PC-3 (cell line): Measurements from ENCODE around the gene PTPRN2. TPM values are rescaled to one million over a fixed set of nuclear protein-coding genes. Genes with fewer than 3 reads are reported as not detected.

Experiments used
- ATAC-seq: fragments of 200-7000 bp; cut with Tn5 transposase; 2 replicates; pipeline ENCODE4 v1.9.1; 2020; ENCODE audit warnings: mild to moderate bottlenecking, moderate library complexity
- BruUV-seq: library from RNA; stranded (reverse); fragments of 400-500 nt; replicated peaks from 2 replicates; lab custom pipeline; 2021; lab: Mats Ljungman, UMichigan
- CTCF ChIA-PET: fragments of 300-600 bp; sonication (Branson Sonifier 250); formaldehyde crosslinking; loops from one replicate; lab custom pipeline; 2022; ENCODE audit warnings: antibody characterized with exemption; lab: Charles Lee
- POLR2A ChIA-PET: fragments of 300-600 bp; sonication (Branson Sonifier 250); formaldehyde crosslinking; loops from one replicate; lab custom pipeline; 2022; ENCODE audit warnings: antibody characterized with exemption; ENCODE audit not compliant: unreplicated experiment; lab: Charles Lee
- DNase-seq: peaks from one replicate; pipeline ENCODE4 v3.0.0-alpha.2; 2015
- H2AFZ ChIP-seq: fragments of 300-600 bp; sonication (generic); 2 replicates; pipeline ENCODE4 v1.6.0; 2016; ENCODE audit warnings: antibody characterized with exemption, low read length
- H3F3A ChIP-seq: fragments of 300-600 bp; sonication (generic); one replicate; pipeline ENCODE4 v1.6.0; 2017; ENCODE audit warnings: antibody characterized with exemption, low read length, control low read depth, mild to moderate bottlenecking; ENCODE audit not compliant: unreplicated experiment
- H3K27ac ChIP-seq: fragments of 300-600 bp; sonication (generic); 2 replicates; pipeline ENCODE4 v1.5.1; 2016; ENCODE audit warnings: mild to moderate bottlenecking, low read length
- H3K27me3 ChIP-seq: fragments of 300-600 bp; sonication (generic); 2 replicates; pipeline ENCODE4 v1.6.1; 2016; ENCODE audit warnings: low read length, mixed read lengths
- H3K36me3 ChIP-seq: fragments of 300-600 bp; sonication (generic); 2 replicates; pipeline ENCODE4 v1.6.1; 2016; ENCODE audit warnings: low read depth, mixed run types, low read length, mixed read lengths
- H3K4me1 ChIP-seq: fragments of 300-600 bp; sonication (generic); 2 replicates; pipeline ENCODE4 v1.5.1; 2016; ENCODE audit warnings: low read length; ENCODE audit not compliant: insufficient read depth
- H3K4me2 ChIP-seq: fragments of 300-600 bp; sonication (generic); 2 replicates; pipeline ENCODE4 v1.6.0; 2016; ENCODE audit warnings: low read length
- H3K4me3 ChIP-seq: fragments of 300-600 bp; sonication (generic); 2 replicates; pipeline ENCODE4 v1.5.1; 2016; ENCODE audit warnings: mild to moderate bottlenecking, low read length, mixed read lengths
- H3K79me2 ChIP-seq: fragments of 300-600 bp; sonication (generic); 2 replicates; pipeline ENCODE4 v1.6.1; 2017; ENCODE audit warnings: low read length, mixed read lengths
- H3K9ac ChIP-seq: fragments of 300-600 bp; sonication (generic); 2 replicates; pipeline ENCODE4 v1.6.0; 2016; ENCODE audit warnings: mild to moderate bottlenecking, low read length
- H3K9me2 ChIP-seq: fragments of 300-600 bp; sonication (generic); replicated peaks from 2 replicates; pipeline ENCODE4 v1.6.1; 2016; ENCODE audit warnings: mixed run types, low read length, mixed read lengths
- H3K9me3 ChIP-seq: fragments of 300-600 bp; sonication (generic); 2 replicates; pipeline ENCODE4 v1.6.1; 2016; ENCODE audit warnings: low read length, mixed read lengths
- H4K20me1 ChIP-seq: fragments of 300-600 bp; sonication (generic); 2 replicates; pipeline ENCODE4 v1.6.1; 2016; ENCODE audit warnings: low read length, mixed read lengths
- CTCF ChIP-seq: fragments of 300-600 bp; sonication (generic); conservative IDR thresholded peaks from 2 replicates; pipeline ENCODE4 v1.5.1; 2017; ENCODE audit warnings: antibody characterized with exemption, low read depth, mild to moderate bottlenecking, low read length
- EZH2 ChIP-seq: fragments of 300-600 bp; sonication (generic); IDR thresholded peaks from one replicate; pipeline ENCODE4 v1.6.1; 2017; ENCODE audit warnings: antibody characterized with exemption, mild to moderate bottlenecking, low read length; ENCODE audit not compliant: unreplicated experiment
- EZH2phosphoT487 ChIP-seq: fragments of 300-600 bp; sonication (generic); IDR thresholded peaks from 2 replicates; pipeline ENCODE4 v1.6.1; 2018; ENCODE audit warnings: mild to moderate bottlenecking, antibody characterized with exemption, low read length, borderline replicate concordance
- intact Hi-C: fragments of 100-400 bp; cut with micrococcal nuclease; formaldehyde crosslinking; loops from 2 replicates; pipeline ENCODE4 v1.9.0; 2023
- total RNA-seq: library from RNA; depleted of rRNA; stranded (reverse); fragments of >200 nt; gene quantifications from 2 replicates; pipeline ENCODE4 v1.2.3, GENCODE V29; 2014

Gene PTPRN2
- total RNA-seq, 1 experiment from 2014 or later, result 3.2 TPM

GRCh38 chr7:157657741-157658740 lies 929.6 kb downstream of the PTPRN2 start:
- Histone ChIP-seq H2AFZ (no peak overlapping the region), H3K36me3 (no peaks in the 10 kb centered on the region), H3K27me3 (no peaks in the 10 kb centered on the region), H3K27ac (no peak overlapping the region), H3F3A (no peaks in the 10 kb centered on the region), H3K9me3 (no peaks in the 10 kb centered on the region), H3K4me2 (no peak overlapping the region), H3K4me1 (no peaks in the 10 kb centered on the region), H3K4me3 (no peak overlapping the region), H3K9ac (no peak overlapping the region), H3K9me2 (no peaks in the 10 kb centered on the region), H4K20me1 (no peaks in the 10 kb centered on the region), H3K79me2 (no peaks in the 10 kb centered on the region)
- DNase-seq, result no peak
- POLR2A ChIA-PET, result no interaction called here
- intact Hi-C loops, result no loop called here
- ATAC-seq, result no peak
- BruUV-seq, result no TSS peak
- TF ChIP-seq EZH2phosphoT487, result no peak
- TF ChIP-seq CTCF, result no peak
- TF ChIP-seq EZH2, result no peak
- CTCF ChIA-PET, result no interaction called here

- H3K4me3 ChIP-seq, result no peak overlapping the region
- no peaks in the 10 kb centered on the region for H4K20me1 ChIP-seq
- H3K9me2 ChIP-seq, result no peaks in the 10 kb centered on the region
- H3K36me3 ChIP-seq, result no peaks in the 10 kb centered on the region
- no peak overlapping the region for H3K9ac ChIP-seq
- no peak overlapping the region for H2AFZ ChIP-seq
- ATAC-seq (no peak), DNase-seq (no peak)
- TF ChIP-seq CTCF (0 out of 2 replicates have a peak, but pooled peaks have one; percentile 21), EZH2 (no peak)
- H3K4me2 ChIP-seq, result no peak overlapping the region
- intact Hi-C loops, result no loop called here
- H3K9me3 ChIP-seq, result no peaks in the 10 kb centered on the region
- no peak overlapping the region for H3K27ac ChIP-seq
- H3K27me3 ChIP-seq, result no peaks in the 10 kb centered on the region
- no peaks in the 10 kb centered on the region for H3K79me2 ChIP-seq
- BruUV-seq, result no TSS peak
- H3K4me1 ChIP-seq, result no peaks in the 10 kb centered on the region
- ChIA-PET CTCF (no interaction called here), POLR2A (no interaction called here)
- no peaks in the 10 kb centered on the region for H3F3A ChIP-seq
Measured at GRCh38 chr7:157656195-157656769, 931.3 kb downstream of the PTPRN2 start.

- no peaks in the 10 kb centered on the region for H3K27me3 ChIP-seq
- H3K4me3 ChIP-seq, result no peak overlapping the region
- intact Hi-C loops, result no loop called here
- no peak overlapping the region for H3K27ac ChIP-seq
- no TSS peak for BruUV-seq
- no peaks in the 10 kb centered on the region for H3F3A ChIP-seq
- no peaks in the 10 kb centered on the region for H3K36me3 ChIP-seq
- H3K9me2 ChIP-seq, result no peaks in the 10 kb centered on the region
- DNase-seq (no peak), ATAC-seq (no peak)
- CTCF ChIA-PET, result no interaction called here
- no peak overlapping the region for H3K9ac ChIP-seq
- no peaks in the 10 kb centered on the region for H4K20me1 ChIP-seq
- POLR2A ChIA-PET, result no interaction called here
- no peak overlapping the region for H3K4me2 ChIP-seq
- no peaks in the 10 kb centered on the region for H3K4me1 ChIP-seq
- no peak for TF ChIP-seq CTCF
- TF ChIP-seq EZH2phosphoT487, result no peak
- TF ChIP-seq EZH2, result no peak
- no peaks in the 10 kb centered on the region for H3K9me3 ChIP-seq
- H3K79me2 ChIP-seq, result no peaks in the 10 kb centered on the region
- H2AFZ ChIP-seq, result no peak overlapping the region
Measured at GRCh38 chr7:157654350-157654749, 933.3 kb downstream of the PTPRN2 start.
